NCI-H1048 (cell line): ENCODE results near the gene MRLN.
"Not testable (repeated sequence)": the region's sequence is repeated elsewhere in the genome, so short reads cannot be mapped to it uniquely, and the experiment has no call there.

ENCODE experiments used
- DNase-seq: peaks from one replicate; lab custom pipeline; 2025; lab: John Stamatoyannopoulos, UW

Gene MRLN

DNA sequence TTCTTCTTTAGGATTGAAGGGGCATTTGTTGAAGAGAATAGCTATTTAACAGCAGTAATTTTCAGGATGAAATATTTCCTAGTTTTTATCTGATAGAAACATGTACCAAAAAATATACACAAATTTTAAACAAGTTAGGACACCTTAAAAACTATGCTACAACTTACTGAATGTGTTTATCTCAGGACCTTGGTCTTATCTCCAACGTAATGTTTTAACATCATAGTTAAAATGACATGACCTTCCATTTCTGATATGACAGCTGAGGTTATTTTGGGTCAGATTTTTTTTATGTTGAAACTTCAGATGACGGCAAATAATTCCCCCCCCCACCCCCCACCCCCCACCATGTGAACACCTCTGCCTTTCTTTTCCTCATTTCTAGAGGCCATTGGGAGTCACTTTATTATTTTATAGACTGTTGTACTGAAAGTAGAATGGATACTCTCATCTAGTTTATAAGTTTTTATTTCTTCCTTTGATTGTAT, 8.0 kb downstream of the MRLN start:
- DNase-seq = no peak

- not testable (repeated sequence) for DNase-seq
Measured at GRCh38 chr10:59744762-59745161, 8.5 kb downstream of the MRLN start.

GRCh38 chr10:59744156-59744555, 9.1 kb downstream of the MRLN start:
- not testable (repeated sequence) for DNase-seq

DNA sequence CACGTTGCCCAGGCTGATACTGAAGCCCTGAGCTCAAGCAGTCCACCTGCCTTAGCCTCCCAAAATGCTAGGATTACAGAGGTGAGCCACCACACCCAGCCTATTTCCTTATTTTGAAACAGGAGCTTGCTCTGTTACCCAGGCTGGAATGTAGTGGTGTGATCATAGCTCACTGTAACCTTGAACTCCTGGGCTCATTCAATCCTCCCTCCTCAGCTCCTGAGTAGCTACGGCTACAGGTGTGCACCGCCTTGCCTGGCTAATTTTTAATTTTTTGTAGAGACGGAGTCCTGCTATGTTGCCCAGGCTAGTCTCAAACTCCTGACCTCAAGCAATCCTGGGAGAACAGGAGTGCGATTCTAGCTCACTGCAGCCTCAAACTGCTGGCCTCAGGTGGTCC, 11.7 kb downstream of the MRLN start:
- DNase-seq = no peak

DNA sequence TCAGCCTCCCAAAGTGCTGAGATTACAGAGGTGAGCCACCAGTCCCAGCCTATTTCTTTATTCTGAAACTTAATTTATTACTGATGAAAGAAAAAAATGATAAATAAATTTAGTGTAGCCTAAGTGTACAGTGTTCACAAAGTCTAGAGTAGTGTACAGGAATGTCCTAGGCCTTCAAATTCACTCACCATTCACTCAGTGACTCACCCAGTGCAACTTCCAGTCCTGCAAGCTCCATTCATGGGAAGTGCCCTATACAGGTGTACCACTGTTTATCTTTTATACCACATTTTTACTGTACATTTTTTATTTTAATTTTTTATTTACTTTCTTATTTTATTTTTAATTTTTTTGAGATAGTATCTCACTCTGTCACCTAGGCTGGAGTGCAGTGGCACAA, 12.2 kb downstream of the MRLN start:
- no peak for DNase-seq

DNA sequence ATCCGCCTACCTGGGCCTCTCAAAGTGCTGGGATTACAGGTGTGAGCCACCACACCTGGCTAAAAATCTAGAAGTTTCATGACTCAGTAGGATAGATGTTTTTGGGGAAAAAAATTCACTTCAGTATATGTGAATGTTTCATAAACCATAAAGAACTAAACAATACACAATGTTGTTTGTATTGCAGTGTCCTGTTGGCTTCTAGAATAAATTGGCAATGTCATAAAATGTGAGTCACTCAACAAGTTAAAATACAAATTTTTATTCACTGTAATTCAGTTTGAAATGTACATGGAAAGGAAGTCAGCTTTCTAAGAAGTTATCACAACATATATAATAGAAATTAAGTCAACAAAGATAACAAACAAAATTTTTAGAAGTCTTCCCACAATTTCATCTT, 16.5 kb downstream of the MRLN start:
- DNase-seq = no peak

- no peak for DNase-seq
Measured at GRCh38 chr10:59735296-59735695, 18.0 kb downstream of the MRLN start.

GRCh38 chr10:59734014-59734462, 19.2 kb downstream of the MRLN start:
- DNase-seq = no peak

GRCh38 chr10:59733321-59734013, 19.8 kb downstream of the MRLN start:
- DNase-seq = not testable (repeated sequence)

- not testable (repeated sequence) for DNase-seq
Measured at GRCh38 chr10:59732849-59733248, 20.4 kb downstream of the MRLN start.

GRCh38 chr10:59729167-59729566, 24.1 kb downstream of the MRLN start:
- DNase-seq = not testable (repeated sequence)

DNA sequence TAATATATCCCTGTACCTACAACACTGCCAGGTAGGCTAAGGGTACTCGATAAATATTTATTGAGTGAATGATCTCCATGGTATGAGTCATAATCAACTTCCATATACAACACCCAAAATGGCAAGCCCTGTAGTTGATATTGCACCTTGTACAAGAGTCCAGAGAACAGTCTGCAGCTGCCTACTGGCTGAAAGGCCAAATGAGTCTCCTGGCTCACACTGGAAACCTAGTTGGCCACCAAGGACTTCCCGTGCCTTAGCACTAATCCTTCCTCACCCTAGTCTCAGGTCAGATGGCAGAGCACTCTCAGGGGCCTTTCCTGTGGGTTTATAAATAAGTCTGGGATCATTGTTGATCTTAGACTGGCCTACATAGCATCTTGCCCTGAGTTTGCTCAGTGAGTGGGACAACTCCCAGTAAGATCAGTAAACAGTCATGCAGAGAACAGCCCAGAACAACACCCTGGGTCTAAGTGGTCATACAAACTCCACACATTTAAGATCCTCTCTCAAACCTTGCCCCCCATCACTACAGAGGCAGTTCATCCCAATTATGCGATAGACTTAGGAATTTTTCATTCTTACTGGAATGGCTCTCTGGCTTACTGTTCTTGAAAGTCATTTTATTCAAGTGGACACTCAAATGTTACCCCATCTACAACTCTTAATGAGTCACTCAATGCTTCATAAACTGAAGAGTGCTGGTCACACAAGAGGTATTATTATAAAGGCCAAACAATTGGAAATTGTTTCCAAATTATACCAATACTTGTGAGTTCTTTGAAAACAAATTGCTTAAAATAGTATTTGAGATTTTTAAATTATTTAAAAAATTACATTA, 28.9 kb downstream of the MRLN start:
- no peak for DNase-seq

DNA sequence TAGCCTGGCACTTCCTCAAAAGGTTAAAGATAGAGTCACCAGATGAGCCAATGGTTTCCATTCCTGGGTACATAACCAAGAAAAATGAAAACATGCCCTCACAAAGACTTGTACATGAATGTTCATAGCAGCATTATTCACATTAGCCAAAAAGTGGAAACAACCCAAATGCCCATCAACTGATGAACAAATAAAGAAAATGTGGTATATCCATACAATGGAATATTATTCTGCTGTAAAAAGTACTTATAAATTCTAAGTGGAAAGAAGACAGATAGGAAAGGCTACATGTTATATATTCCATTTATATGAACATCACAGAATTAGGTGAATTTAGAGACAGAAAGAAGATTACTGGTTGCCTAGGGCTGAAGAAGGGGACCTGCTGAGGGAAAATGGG, 32.9 kb downstream of the MRLN start:
- DNase-seq = no peak

DNA sequence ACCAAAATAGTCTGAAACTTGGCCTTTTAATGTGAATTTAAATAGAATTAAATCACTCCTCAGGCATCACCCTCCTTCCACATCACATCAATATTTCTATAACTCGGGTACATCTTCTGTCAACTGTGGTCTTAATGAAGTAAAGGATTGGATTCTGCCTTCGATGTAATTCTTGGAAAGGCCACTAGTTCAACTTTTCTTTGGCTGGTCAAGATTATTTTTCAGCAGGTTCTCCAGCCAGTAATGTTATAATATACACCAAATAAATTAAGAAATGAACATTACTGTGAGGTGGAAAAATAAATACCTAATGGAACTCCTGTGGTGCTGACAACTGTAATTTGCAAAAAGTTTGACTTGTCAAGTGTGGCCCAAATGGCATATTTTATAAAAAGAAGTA, 33.9 kb downstream of the MRLN start:
- no peak for DNase-seq

DNA sequence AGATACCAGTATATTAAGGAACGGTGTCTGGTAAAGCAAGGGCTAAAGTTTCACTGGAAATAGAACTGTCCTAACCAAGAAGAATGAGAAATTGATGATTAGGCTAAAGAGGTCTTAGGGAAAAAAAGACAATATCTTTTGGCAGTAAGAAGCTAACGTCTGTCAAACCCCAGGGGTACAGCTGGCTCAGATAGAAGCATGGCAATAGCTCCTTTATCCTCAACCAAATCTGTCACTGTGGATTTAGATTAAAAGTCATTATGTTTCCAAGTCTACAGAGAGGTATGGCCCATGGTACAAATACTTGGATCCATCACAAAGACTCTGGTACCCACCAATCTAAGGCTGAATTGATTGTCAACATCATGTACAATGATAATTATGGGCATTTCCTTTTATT, 35.0 kb downstream of the MRLN start:
- DNase-seq = no peak

GRCh38 chr10:59713196-59713821, 39.9 kb downstream of the MRLN start:
- DNase-seq = no peak

DNA sequence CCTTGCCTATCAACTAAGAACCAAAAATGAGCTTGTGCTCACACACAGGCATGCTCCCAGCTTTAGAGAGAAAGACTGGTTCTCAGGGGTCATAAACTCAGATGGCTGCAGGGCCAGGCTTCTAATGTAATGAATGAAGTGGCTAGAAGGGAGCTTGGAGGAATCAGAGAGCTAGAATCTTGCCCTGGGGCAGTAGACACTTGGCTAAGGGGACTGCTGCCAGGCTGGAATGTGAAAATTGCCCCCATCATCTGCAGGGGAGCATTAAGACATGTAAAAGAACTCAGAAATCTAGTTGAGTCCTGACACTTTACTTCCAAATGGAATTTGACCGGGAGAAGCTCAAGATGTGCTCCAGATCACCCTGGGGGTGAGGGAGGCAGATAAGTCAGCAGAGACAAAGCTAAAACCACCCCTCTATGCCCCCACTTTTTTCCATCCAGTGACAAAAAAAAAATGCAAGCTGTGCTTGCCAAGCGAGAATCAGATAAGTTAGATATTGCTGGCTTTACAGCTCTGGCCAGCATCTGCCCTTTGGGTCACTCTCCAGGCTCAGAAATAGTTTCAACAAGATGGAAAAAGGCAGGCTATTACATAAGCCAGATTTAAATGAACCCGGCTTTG, 41.3 kb downstream of the MRLN start:
- no peak for DNase-seq

- no peak for DNase-seq
Measured at GRCh38 chr10:59709395-59710125, 43.7 kb downstream of the MRLN start, which contains the start of gene SLC16A9. Gene SLC16A9, minus strand, starts transcription at chr10:59709850. Its CDS starts 25,559 bp downstream, at chr10:59684291.

- no peak for DNase-seq
Measured at GRCh38 chr10:59708816-59709394, 44.4 kb downstream of the MRLN start.

DNA sequence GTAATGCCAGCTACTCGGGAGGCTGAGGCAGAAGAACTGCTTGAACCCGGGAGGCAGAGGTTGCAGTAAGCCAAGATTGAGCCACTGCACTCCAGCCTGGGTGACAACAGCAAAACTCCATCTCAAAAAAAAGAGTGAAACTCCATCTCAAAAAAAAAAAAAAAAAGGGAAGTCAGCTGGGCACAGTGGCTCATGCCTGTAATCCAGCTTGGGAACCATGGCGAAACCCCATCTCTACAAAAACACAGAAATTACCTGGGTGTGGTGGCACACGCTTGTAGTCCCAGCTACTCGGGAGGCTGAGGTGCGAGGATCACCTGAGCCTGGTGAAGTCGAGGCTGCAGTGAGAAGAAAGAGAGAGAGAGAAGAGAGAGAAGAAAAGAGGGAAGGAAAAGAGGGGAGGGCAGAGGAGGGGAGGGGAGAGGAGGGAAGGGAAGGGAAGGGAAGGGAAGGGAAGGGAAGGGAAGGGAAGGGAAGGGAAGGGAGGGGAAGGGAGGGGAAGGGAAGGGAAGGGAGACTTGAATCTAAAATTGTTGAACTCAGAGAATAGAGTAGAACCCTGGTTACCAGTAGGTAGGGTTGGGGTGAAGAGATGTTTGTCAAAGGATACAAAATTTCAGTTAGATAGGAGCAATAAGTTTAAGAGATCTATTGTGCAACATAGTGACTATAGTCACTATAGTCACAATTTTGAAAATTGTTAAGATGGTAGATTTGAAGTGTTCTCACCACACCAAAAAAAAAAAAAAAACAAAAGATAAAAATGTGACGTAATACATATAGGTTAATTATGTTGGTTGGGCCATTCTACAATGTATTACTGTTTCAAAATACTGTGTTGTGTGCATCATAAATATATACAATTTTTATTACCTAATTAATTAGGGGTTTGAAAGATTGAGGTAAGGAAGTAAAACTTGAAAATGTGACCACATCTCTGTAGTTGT, 46.1 kb downstream of the MRLN start:
- DNase-seq = no peak
